Stimulated activated CD4-positive, alpha-beta T cell treated with anti-CD3 and anti-CD28 coated beads, Interleukin-1b, Interleukin-23, amount 100 ng/mL, for 48 hours (primary cell): ENCODE data around the gene C11orf68.

Experiments
- DNase-seq: peaks from one replicate; pipeline ENCODE4 v3.0.0-alpha.2; 2020

Gene C11orf68

GRCh38 chr11:65944191-65944590 lies 25.3 kb upstream of the C11orf68 start:
- DNase-seq, result no peak

GRCh38 chr11:65942531-65942930 lies 23.7 kb upstream of the C11orf68 start:
- DNase-seq, result no peak

- no peak for DNase-seq
Observed at GRCh38 chr11:65941720-65942310, 23.0 kb upstream of the C11orf68 start.

GRCh38 chr11:65937766-65938165 lies 18.9 kb upstream of the C11orf68 start:
- DNase-seq, result no peak

GRCh38 chr11:65934014-65934413 lies 15.2 kb upstream of the C11orf68 start:
- DNase-seq, result no peak

- no peak for DNase-seq
Observed at GRCh38 chr11:65932558-65932919, 13.7 kb upstream of the C11orf68 start.

- DNase-seq, result no peak
Observed at GRCh38 chr11:65931773-65932557, 13.1 kb upstream of the C11orf68 start.

GRCh38 chr11:65928667-65929066 lies 9.8 kb upstream of the C11orf68 start:
- no peak for DNase-seq

GRCh38 chr11:65927904-65928397 lies 9.1 kb upstream of the C11orf68 start:
- peak; percentile 74 for DNase-seq

GRCh38 chr11:65925397-65925796 lies 6.5 kb upstream of the C11orf68 start:
- DNase-seq, result no peak

GRCh38 chr11:65922565-65922964 lies 3.7 kb upstream of the C11orf68 start:
- DNase-seq, result no peak

GRCh38 chr11:65921876-65922275 lies 3.0 kb upstream of the C11orf68 start:
- DNase-seq, result no peak

GRCh38 chr11:65921033-65921555 lies 2.2 kb upstream of the C11orf68 start:
- no peak for DNase-seq

- DNase-seq, result no peak
Observed at GRCh38 chr11:65920372-65920802, 1.5 kb upstream of the C11orf68 start.

GRCh38 chr11:65919573-65920371 lies 910 bp upstream of the C11orf68 start:
- DNase-seq, result peak; percentile 57

GRCh38 chr11:65919141-65919572 lies 295 bp upstream of the C11orf68 start, which contains the start of gene DRAP1:
Gene DRAP1 (plus strand): TSS chr11:65919426. CDS start chr11:65919502, 76 bp downstream.
- DNase-seq, result peak; percentile 99

- DNase-seq, result no peak
Observed at GRCh38 chr11:65917434-65918210, 1.2 kb downstream of the C11orf68 start.

- no peak for DNase-seq
Observed at GRCh38 chr11:65917077-65917433, 1.8 kb downstream of the C11orf68 start.

GRCh38 chr11:65916391-65916790 lies 2.5 kb downstream of the C11orf68 start:
- DNase-seq, result no peak

GRCh38 chr11:65915821-65916251 lies 3.0 kb downstream of the C11orf68 start:
- no peak for DNase-seq

- DNase-seq, result no peak
Observed at GRCh38 chr11:65915101-65915820, 3.6 kb downstream of the C11orf68 start.

- DNase-seq, result no peak
Observed at GRCh38 chr11:65912845-65913244, 6.0 kb downstream of the C11orf68 start.
